HG03457 (cell line): Measurements from ENCODE around the gene SLC66A2.

ENCODE experiments used
- ATAC-seq: cut with Tn5 transposase; IDR thresholded peaks from one replicate; pipeline ENCODE4 v1.9.1; 2021; ENCODE audit warnings: moderate number of reproducible peaks; ENCODE audit not compliant: unreplicated experiment

SLC66A2 gene

DNA sequence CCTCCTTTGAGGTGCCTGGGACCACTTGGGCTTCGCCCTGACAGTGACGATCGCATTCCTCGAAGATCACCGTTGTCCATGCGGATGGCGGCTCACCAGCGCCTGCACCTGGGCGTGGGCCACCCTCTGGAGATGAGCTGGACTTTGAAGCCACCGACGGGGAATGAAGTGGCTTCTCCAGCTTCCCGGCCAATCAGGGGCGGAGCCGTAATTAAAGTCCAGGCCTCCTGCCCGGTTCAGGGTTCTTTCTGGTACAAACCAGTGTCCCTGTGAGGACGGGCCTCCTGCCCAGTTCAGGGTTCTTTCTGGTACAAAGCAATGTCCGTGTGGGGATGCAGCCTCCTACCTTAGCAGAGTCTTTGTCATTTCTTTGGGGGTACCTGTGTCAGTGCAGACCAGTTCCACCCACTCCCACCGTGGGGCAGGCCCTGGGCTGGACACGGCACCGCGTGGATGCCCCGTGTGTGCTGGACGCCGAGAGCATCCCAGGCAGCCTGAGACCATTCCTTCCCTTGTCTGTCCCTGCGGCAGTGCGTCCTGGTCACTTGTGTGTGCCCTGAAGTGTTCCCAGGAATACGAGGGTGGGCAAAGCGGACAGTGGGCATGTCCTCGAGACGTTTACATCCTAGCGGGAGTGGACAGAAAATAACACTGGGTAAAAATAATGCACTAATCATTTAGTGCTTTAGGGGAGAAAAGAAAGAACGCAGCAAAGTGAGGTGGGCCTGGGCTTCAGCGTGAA lies 98.7 kb downstream of the SLC66A2 start:
- ATAC-seq = no peak
